ENCODE results near the gene THRAP3. TPM values are rescaled to one million over a fixed set of nuclear protein-coding genes. Genes with fewer than 3 reads are reported as not detected.

The THRAP3 gene
- total and polyA plus RNA-seq, 2 donors (not counting 3 experiments of a cell fraction or from before 2014, with no cell fraction given) = 38.0 to 144 TPM

DNA sequence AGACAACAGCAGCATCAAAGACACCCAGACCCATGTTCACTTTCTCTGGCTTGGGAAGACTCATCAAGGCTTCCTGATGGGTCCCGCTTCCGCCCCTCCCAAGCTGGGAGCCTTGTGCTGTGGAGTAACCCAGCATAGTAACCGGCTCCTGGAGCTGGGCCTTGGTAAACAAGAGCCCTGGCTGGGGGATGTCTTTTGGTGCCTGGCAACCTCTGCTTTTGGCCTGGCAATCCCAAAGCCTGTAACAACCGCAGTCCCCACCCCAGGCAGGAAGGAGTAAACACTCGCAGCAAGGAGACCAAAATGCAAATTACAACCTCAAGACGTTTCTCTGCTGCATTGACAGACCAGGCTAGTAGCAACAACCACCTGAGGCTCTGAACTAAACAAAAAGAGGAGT is 16.9 kb upstream of the THRAP3 start:
- H3K27ac ChIP-seq (ENCODE audit: insufficient read depth, low read depth, low read length) = no peak overlapping the region
- intact Hi-C loops (cut with micrococcal nuclease) = no loop called here
- no peak for DNase-seq (ENCODE audit: low read depth, low spot score)
- H3K9me1 ChIP-seq (replicated peaks; ENCODE audit: control insufficient read depth, extremely low read depth, insufficient read depth, low read length) = no peaks in the 10 kb centered on the region
- POLR2A ChIA-PET = no interaction called here
- BruUV-seq (replicated peaks) = no TSS peak
- no peaks in the 10 kb centered on the region for H3K79me2 ChIP-seq (ENCODE audit: control insufficient read depth, insufficient read depth, low read length)
- no peaks in the 10 kb centered on the region for H3K27me3 ChIP-seq (ENCODE audit: control insufficient read depth in 2 of 2, insufficient read depth in 2 of 2, low read length in 2 of 2)
- CTCF ChIA-PET = interaction anchor here (1.5 kb wide), 2 partner anchors 9 to 19 kb away, joined by 3 to 4 read pairs; no protein-coding TSS in a partner anchor
- H3K4me1 ChIP-seq (ENCODE audit: control insufficient read depth, extremely low read depth, insufficient read depth, low read length) = no peaks in the 10 kb centered on the region
- no peaks in the 10 kb centered on the region for H4K20me1 ChIP-seq (replicated peaks; ENCODE audit: control insufficient read depth, extremely low read depth, insufficient read depth, low read length)
- H3K4me3 ChIP-seq (replicated peaks in 1 of 3; ENCODE audit: insufficient read depth in 1 of 3, low read depth in 1 of 3, low read length in 3 of 3) = no peak overlapping the region
- no peak overlapping the region for H3K4me2 ChIP-seq (ENCODE audit: insufficient read depth, low read length)
- TF ChIP-seq POLR2A (IDR thresholded peaks at IDR 0.05; ENCODE audit: low read depth, low read length) = no peak
- TF ChIP-seq JUN (IDR thresholded peaks at IDR 0.05; ENCODE audit: borderline replicate concordance, insufficient read depth, insufficient read length, low read depth) = no peak
- TF ChIP-seq, protein P1, sequence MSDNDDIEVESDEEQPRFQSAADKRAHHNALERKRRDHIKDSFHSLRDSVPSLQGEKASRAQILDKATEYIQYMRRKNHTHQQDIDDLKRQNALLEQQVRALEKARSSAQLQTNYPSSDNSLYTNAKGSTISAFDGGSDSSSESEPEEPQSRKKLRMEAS (IDR thresholded peaks at IDR 0.05; ENCODE audit: insufficient read depth, insufficient read length) = no peak
- no peak for TF ChIP-seq GATA2 (IDR thresholded peaks at IDR 0.05; ENCODE audit: insufficient read depth, insufficient read length, low read depth, low read length)
- TF ChIP-seq EZH2 (IDR thresholded peaks at IDR 0.05; ENCODE audit: borderline replicate concordance, low read depth, low read length, severe bottlenecking) = no peak
- TF ChIP-seq CTCF (IDR thresholded peaks at IDR 0.05; ENCODE audit: extremely low read depth in 1 of 2, insufficient read depth in 1 of 2, low read depth in 1 of 2, low read length in 2 of 2) = no peak
- no peak for TF ChIP-seq POLR2AphosphoS5 (IDR thresholded peaks at IDR 0.05; ENCODE audit: insufficient read depth, low read depth, low read length)
- TF ChIP-seq MYC (IDR thresholded peaks at IDR 0.05; ENCODE audit: low read depth, low read length) = no peak
- TF ChIP-seq FOS (IDR thresholded peaks at IDR 0.05; ENCODE audit: borderline replicate concordance, insufficient read depth, low read length) = no peak
- no peaks in the 10 kb centered on the region for H3K9me3 ChIP-seq (replicated peaks; ENCODE audit: control insufficient read depth, insufficient read depth, low read length)
- H3K9ac ChIP-seq (replicated peaks; ENCODE audit: extremely low read depth, insufficient read depth, low read length) = no peak overlapping the region
- no peaks in the 10 kb centered on the region for H3K36me3 ChIP-seq (ENCODE audit: control insufficient read depth in 2 of 2, extremely low read depth in 1 of 2, insufficient read depth in 2 of 2, low read length in 2 of 2)
- dilution Hi-C loops (cut with MboI; ENCODE audit: extremely low pct_ligation_motif_present, low sequenced_read_pairs) = no loop called here
- H2AFZ ChIP-seq (ENCODE audit: low read depth, low read length) = no peak overlapping the region
- FAIRE-seq = no peak
